Measurements from ENCODE around the gene CBX2.
"Not testable (repeated sequence)": the region's sequence is repeated elsewhere in the genome, so short reads cannot be mapped to it uniquely, and the experiment has no call there.

CBX2 gene

DNA sequence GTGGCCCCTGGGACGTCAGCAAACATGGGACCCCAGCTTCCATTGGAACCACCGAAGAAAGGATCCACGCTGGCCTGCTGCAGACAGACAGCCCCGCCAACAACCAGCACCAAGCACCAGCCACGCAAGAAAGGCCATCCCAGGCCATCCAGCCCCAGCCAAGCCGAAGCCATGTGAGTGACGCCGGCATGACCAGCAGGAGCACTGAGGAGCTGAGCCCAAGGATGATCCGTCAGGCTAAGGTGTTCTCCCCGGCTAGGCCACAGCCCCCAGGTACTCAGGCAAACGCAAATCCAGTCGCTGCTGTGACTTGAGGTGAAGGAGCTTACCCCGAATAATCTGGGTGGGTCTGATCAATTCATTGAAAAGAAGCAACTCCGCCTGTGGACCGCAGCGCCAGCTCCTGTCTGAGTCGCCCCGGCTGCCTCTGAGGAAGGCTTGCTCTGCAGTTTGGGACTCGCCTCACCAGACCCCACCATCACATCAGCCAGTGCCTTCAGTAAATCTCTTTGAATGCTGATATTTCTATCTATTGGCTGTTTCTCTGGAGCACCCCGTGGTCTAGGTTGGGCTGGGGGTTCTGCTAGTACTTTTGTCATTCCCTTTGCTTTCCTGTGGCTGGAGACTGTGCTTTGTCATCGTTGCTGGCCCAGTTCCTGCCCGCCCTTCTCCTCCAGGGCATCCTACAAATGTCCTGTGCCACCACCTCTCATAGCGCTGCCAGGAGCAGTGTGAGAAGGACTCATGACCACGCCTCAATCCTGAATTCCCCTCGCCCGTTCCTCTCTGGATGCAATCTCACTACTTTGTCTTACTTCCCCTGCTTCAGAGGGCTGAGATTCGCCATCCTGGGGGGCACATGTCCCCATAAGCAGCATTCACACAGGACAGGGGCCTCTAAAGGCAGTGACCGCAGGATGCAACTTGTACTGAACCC is 8.1 kb upstream of the CBX2 start:
- no peak for DNase-seq (ENCODE audit: low read depth)

DNA sequence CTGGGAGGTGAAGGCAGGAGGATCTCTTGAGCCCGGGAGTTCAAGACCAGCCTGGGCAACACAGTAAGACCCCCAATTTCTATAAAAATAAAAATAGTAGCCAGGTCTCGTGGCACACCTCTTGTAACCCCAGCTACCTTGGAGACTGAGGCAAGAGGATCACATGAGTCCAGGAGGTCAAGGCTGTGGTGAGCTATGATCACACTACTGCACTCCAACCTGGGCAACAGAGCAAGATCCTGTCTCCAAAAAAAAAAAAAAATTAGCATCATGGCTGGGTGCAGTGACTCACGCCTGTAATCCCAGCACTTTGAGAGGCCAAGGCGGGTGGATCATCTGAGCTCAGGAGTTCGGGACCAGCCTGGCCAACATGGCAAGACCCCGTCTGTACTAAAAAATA is 6.7 kb upstream of the CBX2 start:
- DNase-seq (ENCODE audit: low read depth) = no peak

DNA sequence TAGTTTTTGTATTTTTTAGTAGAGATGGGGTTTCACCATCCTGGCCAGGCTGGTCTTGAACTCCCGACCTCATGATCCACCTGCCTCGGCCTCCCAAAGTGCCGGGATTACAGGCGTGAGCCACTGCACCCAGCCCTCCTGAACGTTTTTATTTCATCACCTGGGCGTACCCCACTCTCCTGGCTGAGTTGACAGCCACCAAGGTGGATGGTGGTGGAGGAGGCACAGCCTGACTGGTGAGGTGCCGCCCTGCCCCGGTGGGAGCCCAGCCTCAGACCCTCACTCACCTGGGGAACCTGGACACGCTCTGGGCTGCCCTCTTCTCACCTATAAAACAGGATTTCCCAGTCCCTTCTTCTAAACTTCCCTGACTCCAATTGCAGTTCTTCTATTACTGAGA is 5.2 kb upstream of the CBX2 start:
- not testable (repeated sequence) for DNase-seq (ENCODE audit: low read depth)

- DNase-seq (ENCODE audit: low read depth) = no peak
Observed at GRCh38 chr17:79774561-79774975, 3.4 kb upstream of the CBX2 start.

GRCh38 chr17:79775632-79776031 is 2.3 kb upstream of the CBX2 start:
- no peak for DNase-seq (ENCODE audit: low read depth)

GRCh38 chr17:79776376-79777119 is 1.4 kb upstream of the CBX2 start:
- DNase-seq (ENCODE audit: low read depth) = no peak

- DNase-seq (ENCODE audit: low read depth) = peak; percentile 29
Observed at GRCh38 chr17:79777120-79777893, 641 bp upstream of the CBX2 start.

- DNase-seq (ENCODE audit: low read depth) = no peak
Observed at GRCh38 chr17:79778504-79779083, 646 bp downstream of the CBX2 start.

- no peak for DNase-seq (ENCODE audit: low read depth)
Observed at GRCh38 chr17:79779084-79779529, 1.2 kb downstream of the CBX2 start.

DNA sequence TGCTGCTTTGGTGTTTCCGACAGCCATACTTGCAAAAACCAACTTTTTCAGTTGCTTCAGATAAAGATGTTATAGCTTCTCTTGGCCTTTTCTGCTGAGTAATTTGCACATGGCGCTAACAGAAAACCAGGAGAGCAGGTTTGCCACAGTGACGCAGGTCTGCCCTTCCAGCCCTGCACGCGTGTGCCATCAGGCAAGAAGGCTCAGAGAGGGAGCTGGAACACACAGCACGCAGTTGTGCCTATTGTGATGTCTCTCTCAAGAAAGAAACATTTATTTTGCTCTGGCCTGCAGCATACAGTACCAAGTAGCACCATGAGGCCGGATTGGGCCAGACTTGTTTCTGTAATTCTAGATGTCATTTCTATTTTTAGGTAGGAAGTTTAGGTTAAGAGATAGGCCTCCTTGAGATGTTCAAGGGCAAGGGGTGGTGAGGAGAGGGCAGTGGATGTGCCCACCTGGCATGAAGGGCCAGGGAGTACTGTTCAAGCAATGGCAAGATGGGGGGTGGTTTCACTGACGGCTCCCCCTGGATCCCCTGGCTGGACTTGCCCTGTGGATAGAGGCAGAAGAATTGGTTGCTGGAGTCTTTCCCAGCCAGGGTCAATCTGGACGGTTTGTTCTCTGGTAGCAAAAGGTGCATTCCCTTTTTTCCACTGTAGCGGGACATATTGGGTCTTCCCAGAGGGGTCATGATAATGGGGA is 1.9 kb downstream of the CBX2 start:
- no peak for DNase-seq (ENCODE audit: low read depth)

GRCh38 chr17:79781012-79781650 is 3.2 kb downstream of the CBX2 start:
- DNase-seq (ENCODE audit: low read depth) = no peak

DNA sequence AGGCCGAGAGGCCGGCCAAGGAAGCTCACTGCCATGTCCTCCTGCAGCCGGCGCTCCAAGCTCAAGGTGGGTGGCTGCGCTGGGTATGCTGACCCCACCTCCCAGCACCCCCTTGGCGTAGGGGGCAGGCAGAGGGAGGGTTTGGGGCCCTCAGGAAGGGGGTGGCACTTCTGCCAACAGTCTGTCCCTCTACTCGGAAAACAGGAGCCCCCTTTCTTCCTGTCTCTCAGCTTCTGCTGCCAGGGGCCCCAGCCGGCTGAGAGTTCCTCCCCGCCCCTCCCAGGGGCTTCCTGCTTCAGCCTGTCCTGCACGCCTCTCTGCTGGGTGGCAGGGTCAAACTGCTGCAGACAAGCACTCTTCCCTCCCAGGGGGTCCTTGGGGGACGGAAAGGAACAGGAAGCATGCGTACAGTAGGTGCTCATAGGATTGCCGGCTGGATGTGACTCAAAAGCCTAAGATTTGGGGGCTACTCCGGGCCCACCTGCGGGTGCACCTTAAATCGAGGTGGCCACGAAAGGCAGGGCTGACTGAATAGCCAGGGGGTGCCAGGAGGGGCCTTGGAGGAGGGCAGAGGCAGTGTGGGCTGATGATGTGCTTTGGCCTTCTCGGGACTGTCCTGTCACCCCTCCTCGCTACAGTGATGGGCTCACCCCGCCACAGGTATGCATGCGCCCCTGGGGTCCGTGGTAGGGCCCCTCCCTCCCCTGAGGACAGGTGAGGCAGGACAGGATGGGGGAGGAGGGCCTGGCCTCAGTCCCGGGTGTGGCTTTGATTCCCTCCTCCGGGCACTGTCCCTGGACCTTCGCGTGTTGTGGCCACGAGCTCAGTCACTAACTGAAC is 4.0 kb downstream of the CBX2 start:
- DNase-seq (ENCODE audit: low read depth) = no peak

DNA sequence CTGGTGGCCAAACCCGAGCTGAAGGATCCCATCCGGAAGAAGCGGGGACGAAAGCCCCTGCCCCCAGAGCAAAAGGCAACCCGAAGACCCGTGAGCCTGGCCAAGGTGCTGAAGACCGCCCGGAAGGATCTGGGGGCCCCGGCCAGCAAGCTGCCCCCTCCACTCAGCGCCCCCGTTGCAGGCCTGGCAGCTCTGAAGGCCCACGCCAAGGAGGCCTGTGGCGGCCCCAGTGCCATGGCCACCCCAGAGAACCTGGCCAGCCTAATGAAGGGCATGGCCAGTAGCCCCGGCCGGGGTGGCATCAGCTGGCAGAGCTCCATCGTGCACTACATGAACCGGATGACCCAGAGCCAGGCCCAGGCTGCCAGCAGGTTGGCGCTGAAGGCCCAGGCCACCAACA is 5.9 kb downstream of the CBX2 start:
- no peak for DNase-seq (ENCODE audit: low read depth)

- DNase-seq (ENCODE audit: low read depth) = no peak
Observed at GRCh38 chr17:79784353-79785016, 6.5 kb downstream of the CBX2 start.

DNA sequence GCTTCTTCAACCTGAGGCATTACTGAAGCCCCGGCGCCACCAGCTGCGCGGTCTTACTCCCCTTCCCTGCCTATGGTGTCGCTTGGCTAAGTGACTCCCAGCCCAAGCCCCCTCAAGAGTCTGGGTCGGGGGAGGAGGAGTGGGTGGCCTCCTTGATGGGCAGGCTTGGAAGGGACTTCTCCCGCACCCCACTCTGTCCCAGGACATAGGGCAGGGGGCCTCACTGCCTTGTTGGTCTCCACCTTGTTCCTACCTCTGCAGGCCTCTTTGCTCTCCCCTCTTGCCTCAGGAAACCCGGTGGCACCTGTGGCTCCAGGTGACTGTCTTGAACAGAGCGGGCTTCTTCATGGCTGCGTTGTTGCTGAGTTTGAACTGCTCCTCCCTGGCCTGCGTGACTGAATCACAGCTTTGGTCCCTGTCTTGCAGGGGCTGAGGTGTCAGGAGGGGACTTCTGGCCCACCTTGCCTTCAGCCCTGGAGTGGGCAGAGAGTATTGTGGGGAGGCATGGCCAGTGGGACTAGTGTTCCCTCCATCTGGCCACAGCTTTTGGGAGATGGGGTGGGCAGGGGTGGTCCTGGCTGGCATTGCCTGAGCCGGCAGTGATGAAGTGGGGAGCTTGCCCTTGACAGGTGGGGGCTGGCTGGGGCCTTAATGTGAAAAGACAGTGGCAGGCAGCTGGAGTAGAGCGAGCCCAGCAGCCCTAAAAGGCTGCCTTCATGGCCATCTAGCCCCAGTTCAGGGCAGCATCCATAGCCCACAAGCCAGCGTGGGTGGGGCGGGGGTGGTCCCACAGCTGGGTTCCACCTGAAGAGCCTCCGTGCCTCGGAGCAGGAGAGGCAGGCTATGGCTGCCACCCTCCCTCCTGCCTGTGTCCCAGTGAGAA is 7.3 kb downstream of the CBX2 start:
- DNase-seq (ENCODE audit: low read depth) = no peak

GRCh38 chr17:79785900-79786810 is 8.2 kb downstream of the CBX2 start:
- DNase-seq (ENCODE audit: low read depth) = no peak

- no peak for DNase-seq (ENCODE audit: low read depth)
Observed at GRCh38 chr17:79786930-79787643, 9.1 kb downstream of the CBX2 start.

Data from amniotic epithelial cell (primary cell).